Activated CD4-positive, CD25-positive, alpha-beta regulatory T cell treated with anti-CD3 and anti-CD28 coated beads, Interleukin-2, amount 50 U/mL, for 16 hours (primary cell): ENCODE measurements around the gene ALDH1L1.

ENCODE experiments used
- DNase-seq: peaks from one replicate; pipeline ENCODE4 v3.0.0-alpha.2; 2020; ENCODE audit warnings: low read depth, low spot score

Gene ALDH1L1

GRCh38 chr3:126194713-126195305 is 14.4 kb upstream of the ALDH1L1 start:
- DNase-seq, result no peak

DNA sequence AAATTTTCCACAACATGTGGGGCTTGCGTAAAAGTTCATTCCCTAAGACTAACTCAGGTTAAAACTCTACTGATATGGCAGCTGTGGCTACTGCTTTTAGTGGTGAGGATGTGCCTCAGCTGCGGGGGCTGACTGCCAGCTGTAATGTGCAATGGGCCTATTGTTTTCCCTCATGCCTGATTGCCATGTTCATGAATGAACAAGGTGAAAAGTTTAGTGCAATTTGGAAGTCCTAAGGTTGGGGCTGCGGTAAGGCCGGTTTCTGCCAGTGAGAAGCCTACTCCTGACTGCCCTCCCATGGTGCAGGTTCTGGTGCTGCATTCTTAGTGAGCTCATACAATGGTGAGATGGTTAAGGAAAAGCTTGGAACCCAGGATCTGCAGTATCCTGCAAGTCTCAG is 10.9 kb upstream of the ALDH1L1 start:
- no peak for DNase-seq

- no peak for DNase-seq
Observed at GRCh38 chr3:126187920-126188319, 7.5 kb upstream of the ALDH1L1 start.

- DNase-seq, result no peak
Observed at GRCh38 chr3:126186749-126187148, 6.4 kb upstream of the ALDH1L1 start.

GRCh38 chr3:126186271-126186670 is 5.9 kb upstream of the ALDH1L1 start:
- no peak for DNase-seq

- no peak for DNase-seq
Observed at GRCh38 chr3:126184465-126185000, 4.1 kb upstream of the ALDH1L1 start.

DNA sequence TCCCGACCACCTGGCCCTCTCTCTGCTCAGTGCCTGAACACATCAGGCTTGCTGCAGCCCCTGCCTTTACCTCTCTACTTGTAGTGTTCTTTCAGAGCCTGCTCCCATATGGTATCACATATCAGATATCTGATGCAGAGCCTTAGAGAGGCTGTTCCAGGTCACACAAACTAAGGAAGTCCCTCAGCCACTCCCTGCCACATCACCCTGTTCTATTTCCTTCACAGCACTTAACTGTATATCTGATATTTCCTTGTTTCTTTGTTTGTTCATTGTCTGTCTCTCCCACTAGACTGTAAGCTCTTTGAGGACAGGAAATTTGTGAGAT is 976 bp upstream of the ALDH1L1 start:
- no peak for DNase-seq

DNA sequence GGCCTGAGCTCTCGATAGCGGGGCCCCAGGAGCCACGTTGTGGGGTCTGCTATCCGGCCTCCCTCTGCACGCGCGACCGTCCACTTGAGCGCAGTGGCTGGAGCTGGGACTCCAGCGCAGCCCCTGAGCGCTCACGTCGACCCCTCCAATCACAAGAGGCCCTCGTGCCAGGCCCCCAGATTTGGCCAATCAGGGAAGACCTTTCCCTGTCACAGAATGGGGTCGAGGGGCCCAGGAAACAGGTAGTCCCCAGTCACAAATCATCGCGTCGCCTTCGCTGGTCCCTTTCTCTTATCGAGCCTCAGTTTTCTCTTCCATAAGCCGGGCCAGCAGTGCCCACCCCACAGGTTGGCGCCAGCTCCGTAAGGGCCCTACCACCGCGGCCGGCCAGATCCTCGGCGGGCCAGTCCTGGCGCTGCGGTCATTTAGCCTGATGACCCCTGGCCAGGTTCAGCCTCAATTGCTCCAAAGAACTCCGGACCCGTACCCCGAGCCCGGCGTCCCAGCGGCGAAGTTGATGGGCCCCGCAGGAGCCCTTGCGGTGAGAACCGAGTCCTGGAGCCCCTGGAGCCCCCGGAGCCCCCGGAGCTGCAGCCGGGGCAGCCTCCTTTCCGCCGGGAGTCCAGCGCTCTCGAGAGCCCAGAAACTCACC is 435 bp downstream of the ALDH1L1 start:
- no peak for DNase-seq

- no peak for DNase-seq
Observed at GRCh38 chr3:126170073-126170777, 10.2 kb downstream of the ALDH1L1 start.

DNA sequence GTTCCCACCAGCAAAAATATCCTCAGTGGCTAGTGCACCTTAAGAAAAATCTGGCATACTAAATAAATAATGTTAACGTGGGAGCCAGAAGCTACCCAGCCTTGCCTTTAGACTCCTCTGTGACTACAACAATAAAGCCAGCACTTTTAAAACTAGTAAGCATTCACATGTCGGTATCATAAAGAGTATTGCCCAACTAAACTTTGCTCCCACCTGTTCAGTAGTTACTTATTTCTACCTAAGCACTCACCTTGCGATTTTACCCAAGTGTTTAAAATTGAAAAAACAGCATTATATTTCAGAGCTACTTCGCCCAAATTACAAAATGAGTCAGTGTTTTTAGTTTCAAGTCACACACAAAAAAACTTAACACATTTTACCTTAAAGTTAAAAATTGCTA is 12.8 kb downstream of the ALDH1L1 start:
- no peak for DNase-seq

DNA sequence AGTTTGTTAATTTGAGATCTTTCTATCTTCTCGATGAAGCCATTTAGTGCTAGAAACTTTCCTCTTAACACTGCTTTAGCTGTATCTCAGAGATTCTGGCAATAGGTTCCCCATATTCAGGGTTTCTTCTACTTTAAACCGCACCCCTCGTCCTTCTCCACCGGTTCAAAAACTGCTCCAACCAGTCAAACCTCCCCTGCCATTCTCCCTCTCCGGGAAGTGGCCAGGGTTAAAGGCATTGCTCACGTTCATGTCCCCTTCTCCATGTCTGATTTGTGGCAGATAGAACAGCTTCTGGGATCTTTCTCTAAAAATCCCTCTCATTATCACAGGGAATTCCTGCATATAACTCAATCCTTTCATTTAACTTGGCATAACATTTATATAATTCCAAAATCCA is 14.4 kb downstream of the ALDH1L1 start:
- DNase-seq, result no peak

GRCh38 chr3:126161309-126161708 is 19.1 kb downstream of the ALDH1L1 start:
- no peak for DNase-seq

- no peak for DNase-seq
Observed at GRCh38 chr3:126160243-126161210, 19.9 kb downstream of the ALDH1L1 start.

DNA sequence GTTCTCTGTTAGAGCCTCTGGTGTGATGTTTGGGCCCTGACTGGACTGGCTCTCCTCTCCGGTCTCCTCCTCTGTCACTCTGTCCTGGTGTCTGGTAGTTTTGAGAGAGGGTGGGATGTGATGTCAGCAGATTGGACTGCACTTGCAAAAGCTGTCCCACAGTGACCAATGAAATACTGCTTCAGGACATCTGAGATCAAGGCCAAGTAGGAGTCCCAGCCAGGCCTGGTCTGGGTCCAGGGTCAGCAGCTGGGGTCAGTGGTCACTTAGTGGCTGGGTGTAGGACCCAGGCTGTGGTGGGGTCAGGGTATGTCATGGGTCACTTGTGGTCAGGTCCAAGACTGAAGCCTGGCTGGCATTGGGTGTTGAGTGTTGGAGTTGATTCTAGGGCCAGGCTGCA is 20.9 kb downstream of the ALDH1L1 start:
- DNase-seq, result no peak

- DNase-seq, result no peak
Observed at GRCh38 chr3:126158912-126159454, 21.4 kb downstream of the ALDH1L1 start.

- DNase-seq, result no peak
Observed at GRCh38 chr3:126158016-126158911, 22.1 kb downstream of the ALDH1L1 start.

- DNase-seq, result no peak
Observed at GRCh38 chr3:126157083-126157768, 23.2 kb downstream of the ALDH1L1 start.

GRCh38 chr3:126156468-126156867 is 23.9 kb downstream of the ALDH1L1 start:
- no peak for DNase-seq

DNA sequence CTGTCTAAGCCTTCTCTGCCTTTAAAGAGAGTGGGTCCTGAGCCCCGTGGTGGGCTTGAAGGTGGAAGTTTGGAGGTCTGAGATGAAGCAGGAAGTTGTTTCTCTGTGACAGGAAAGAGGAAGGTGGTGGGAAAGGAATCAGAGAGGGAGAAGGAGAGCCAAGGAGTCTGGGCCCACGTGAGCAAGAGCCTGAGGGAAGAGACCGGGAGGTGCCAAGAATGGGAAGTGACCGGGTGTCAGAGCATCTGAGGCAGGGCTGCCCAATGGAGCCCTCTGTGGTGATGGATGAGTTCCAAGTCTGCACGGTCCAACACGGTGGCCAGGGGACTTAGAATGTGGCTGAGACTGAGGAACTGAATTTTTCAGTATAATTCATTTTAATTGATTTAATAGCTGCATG is 24.6 kb downstream of the ALDH1L1 start:
- DNase-seq, result no peak

GRCh38 chr3:126155280-126155640 is 25.1 kb downstream of the ALDH1L1 start:
- DNase-seq, result no peak
